OCI-LY1 (cell line): Measurements from ENCODE around the gene HOXB6.

ENCODE experiments used
- EZH2 ChIP-seq: fragments of 200-600 bp; sonication (generic), shearing (Covaris generic); IDR thresholded peaks from 2 replicates; pipeline ENCODE4 v1.8.0; 2017; ENCODE audit warnings: borderline replicate concordance, mixed run types, mild to moderate bottlenecking, antibody characterized with exemption, low read length, moderate library complexity, mixed read lengths
- TF ChIP-seq, protein P1 (sequence below): fragments of 200-600 bp; sonication (generic), shearing (Covaris generic); IDR thresholded peaks from 2 replicates; pipeline ENCODE4 v1.5.1; 2017; ENCODE audit warnings: mild to moderate bottlenecking, antibody characterized with exemption, low read length, moderate library complexity, mixed read lengths

DNA sequence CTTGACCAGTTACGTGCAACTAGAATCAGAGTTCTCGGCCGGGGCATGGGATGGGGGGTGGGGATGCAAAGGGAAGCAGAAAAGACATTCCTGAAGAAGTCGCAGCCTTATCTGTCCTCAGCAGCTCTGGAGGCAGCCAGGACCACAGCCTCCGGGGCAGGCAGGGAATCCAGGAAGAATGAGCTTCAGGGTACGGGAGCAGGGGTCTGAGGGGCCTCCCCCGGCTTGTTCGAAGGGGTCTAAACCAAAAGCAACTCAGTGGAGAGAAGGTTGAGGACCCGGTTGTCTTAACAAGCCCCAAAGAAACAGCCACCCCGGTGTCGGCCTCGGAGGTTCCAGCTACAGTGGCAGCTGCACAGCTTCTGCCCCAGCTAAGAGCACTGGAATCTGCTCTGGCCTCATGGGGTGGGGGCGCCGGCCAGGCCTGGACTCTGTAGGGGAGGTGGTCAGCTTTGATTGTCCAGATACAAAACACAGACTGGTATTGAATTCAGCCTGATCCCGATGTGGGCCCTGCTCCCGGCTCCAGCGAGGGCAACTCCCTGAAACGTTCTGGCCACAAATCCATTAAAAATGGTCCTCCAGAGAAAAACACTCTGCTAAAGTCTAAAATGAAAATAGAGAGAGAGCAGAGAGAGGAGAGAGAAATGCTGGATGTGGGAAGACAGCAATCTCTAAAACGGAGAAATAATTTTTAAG lies 34.3 kb downstream of the HOXB6 start:
- TF ChIP-seq, protein P1, sequence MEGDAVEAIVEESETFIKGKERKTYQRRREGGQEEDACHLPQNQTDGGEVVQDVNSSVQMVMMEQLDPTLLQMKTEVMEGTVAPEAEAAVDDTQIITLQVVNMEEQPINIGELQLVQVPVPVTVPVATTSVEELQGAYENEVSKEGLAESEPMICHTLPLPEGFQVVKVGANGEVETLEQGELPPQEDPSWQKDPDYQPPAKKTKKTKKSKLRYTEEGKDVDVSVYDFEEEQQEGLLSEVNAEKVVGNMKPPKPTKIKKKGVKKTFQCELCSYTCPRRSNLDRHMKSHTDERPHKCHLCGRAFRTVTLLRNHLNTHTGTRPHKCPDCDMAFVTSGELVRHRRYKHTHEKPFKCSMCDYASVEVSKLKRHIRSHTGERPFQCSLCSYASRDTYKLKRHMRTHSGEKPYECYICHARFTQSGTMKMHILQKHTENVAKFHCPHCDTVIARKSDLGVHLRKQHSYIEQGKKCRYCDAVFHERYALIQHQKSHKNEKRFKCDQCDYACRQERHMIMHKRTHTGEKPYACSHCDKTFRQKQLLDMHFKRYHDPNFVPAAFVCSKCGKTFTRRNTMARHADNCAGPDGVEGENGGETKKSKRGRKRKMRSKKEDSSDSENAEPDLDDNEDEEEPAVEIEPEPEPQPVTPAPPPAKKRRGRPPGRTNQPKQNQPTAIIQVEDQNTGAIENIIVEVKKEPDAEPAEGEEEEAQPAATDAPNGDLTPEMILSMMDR: no peak
- TF ChIP-seq EZH2: no peak
